Spleen (tissue), 7 donors: ENCODE results near the gene MED13.

Experiments used
- POLR2A ChIP-seq, 3 donors: fragments of 450-650 bp; IDR thresholded peaks; one replicate each; pipeline ENCODE4 v1.5.1; 2017; ENCODE audit warnings: antibody characterized with exemption in 3 of 3, mild to moderate bottlenecking in 1 of 3
- POLR2AphosphoS5 ChIP-seq, 3 donors: sonication (generic); formaldehyde crosslinking; IDR thresholded peaks; one replicate each; pipeline ENCODE4 v1.5.1; 2017; ENCODE audit warnings: antibody characterized with exemption in 3 of 3
- TF ChIP-seq, protein P1 (sequence below), 11 experiments: fragments of 200-600 bp in 7 of 11; fragments of 450-650 bp in 4 of 11; sonication (generic) in 4 of 11; IDR thresholded peaks in 8 of 11; conservative IDR thresholded peaks in 3 of 11; 1 replicate in 7 of 11; 2 replicates in 4 of 11; pipeline versions ENCODE4 v1.4.0 to v1.8.0; 2016 to 2021; ENCODE audit warnings: antibody characterized with exemption in 11 of 11, inconsistent platforms in 4 of 11, mild to moderate bottlenecking in 1 of 11
- donor health status: DM: no; HTN: no; CAD: no; lungs with moderate emphysema.
- donor health status: DM: no; HTN: no; CAD: no.
- donor health status: DM: no; HTN: no; CAD: no.

DNA sequence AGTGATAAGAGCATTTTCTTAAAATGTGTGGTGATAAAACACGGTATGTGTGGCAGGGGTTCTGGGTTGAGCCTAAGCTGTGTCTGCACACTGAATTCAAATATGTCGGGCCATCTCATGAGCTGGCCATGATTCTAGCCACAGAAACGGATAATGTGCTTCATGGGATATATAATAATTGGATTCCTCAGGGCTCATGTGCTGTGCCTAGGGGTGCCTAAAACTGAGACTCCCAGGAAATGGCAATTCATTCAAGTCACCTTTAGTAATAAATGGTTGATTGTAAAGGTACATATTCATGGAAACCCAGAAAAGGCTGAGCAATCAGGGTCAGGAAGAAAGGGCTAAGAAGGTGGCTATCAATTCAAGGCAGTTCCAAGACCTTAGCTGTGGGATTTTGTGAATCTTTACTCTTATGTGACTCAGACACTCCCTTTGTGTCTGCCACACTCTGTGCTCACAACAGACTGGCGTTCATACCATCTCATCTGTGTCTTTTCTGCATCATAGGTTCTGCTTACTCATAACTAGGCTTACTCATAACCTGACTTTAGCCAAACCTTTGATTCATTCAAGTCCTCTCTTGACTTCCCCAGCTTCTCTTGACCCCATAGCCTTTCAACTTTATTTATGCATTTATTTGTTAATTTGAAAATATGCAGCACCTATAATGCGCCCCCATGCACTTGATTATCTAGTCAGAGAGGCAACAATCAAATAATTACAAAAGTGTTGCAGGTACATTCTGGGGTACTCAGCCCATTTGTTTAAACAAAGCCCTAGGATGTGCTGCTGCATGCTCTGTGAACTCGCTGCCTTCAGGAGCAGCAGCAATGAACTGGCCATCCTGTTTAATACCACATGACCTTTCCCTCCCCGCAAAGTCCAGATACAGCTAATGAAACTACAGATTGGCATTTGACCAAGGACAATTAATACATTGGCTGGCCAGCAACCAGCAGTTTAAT, 28.4 kb upstream of the MED13 start:
- TF ChIP-seq, protein P1, sequence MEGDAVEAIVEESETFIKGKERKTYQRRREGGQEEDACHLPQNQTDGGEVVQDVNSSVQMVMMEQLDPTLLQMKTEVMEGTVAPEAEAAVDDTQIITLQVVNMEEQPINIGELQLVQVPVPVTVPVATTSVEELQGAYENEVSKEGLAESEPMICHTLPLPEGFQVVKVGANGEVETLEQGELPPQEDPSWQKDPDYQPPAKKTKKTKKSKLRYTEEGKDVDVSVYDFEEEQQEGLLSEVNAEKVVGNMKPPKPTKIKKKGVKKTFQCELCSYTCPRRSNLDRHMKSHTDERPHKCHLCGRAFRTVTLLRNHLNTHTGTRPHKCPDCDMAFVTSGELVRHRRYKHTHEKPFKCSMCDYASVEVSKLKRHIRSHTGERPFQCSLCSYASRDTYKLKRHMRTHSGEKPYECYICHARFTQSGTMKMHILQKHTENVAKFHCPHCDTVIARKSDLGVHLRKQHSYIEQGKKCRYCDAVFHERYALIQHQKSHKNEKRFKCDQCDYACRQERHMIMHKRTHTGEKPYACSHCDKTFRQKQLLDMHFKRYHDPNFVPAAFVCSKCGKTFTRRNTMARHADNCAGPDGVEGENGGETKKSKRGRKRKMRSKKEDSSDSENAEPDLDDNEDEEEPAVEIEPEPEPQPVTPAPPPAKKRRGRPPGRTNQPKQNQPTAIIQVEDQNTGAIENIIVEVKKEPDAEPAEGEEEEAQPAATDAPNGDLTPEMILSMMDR (IDR thresholded peaks at IDR 0.05 in 8 of 11, conservative IDR thresholded peaks at IDR 0.05 in 3 of 11): no peak
- TF ChIP-seq POLR2AphosphoS5 (IDR thresholded peaks at IDR 0.05) (no peak), POLR2A (IDR thresholded peaks at IDR 0.05) (no peak)
